ENCODE measurements around the gene FOXD1.
A peak's percentile ranks its signal among the peaks of the same experiment; 100 is the strongest.

Gene FOXD1

DNA sequence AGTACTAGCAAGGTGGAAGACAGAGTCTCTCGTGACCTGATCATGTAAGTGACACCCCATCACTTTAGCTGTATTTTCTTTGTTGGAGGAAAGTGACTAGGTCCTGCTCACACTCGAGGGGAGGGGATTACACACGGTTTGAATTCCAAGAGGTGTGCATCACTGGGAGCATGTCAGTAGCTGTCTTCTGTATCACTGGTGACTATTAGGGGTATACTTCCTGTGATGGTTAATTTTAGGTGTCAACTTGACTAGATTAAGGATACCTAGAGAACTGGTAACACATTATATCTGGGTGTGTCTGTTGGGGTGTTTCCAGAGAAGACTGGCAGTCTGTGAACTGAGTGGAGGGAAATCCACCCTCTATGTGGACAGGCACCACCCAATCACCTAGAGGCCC lies 22.5 kb downstream of the FOXD1 start:
- H3K4me2 ChIP-seq (ENCODE audit: low read length, poor library complexity, severe bottlenecking), result no peak overlapping the region
- no peak overlapping the region for H4K91ac ChIP-seq (ENCODE audit: low read length)
- no peak overlapping the region for H3K23ac ChIP-seq (ENCODE audit: low read length in 2 of 2)
- H3K27me3 ChIP-seq (ENCODE audit: control insufficient read depth in 1 of 2, insufficient read depth in 1 of 2, low read length in 2 of 2), result peaks cover 4 to 77% of the 10 kb centered on the region in 2 experiments
- 84% methylated on average over 3 of the region's 3 CpGs for WGBS
- no peak for DNase-seq
- no peak overlapping the region for H3K14ac ChIP-seq (ENCODE audit: low read length in 2 of 2)
- no peak overlapping the region for H2AFZ ChIP-seq (ENCODE audit: low read depth, low read length)
- no peak overlapping the region for H3K4me3 ChIP-seq (ENCODE audit: insufficient read depth in 1 of 2, low read depth in 1 of 2, low read length in 2 of 2)
- no peak overlapping the region for H2BK12ac ChIP-seq (ENCODE audit: low read length in 2 of 2)
- no peak overlapping the region for H2AK5ac ChIP-seq (ENCODE audit: low read length, severe bottlenecking)
- H3K36me3 ChIP-seq (ENCODE audit: control insufficient read depth in 1 of 2, insufficient read depth in 2 of 2, low read depth in 1 of 2, low read length in 2 of 2), result no peaks in the 10 kb centered on the region
- no peaks in the 10 kb centered on the region for H3K4me1 ChIP-seq (ENCODE audit: control insufficient read depth, insufficient read depth, low read depth, low read length)
- H4K8ac ChIP-seq (ENCODE audit: low read length), result no peak overlapping the region
- no peaks in the 10 kb centered on the region for H3K9me3 ChIP-seq (ENCODE audit: control insufficient read depth, low read length)
- no peaks in the 10 kb centered on the region for H3K79me1 ChIP-seq (replicated peaks; ENCODE audit: low read length, poor library complexity, severe bottlenecking)
- no peak overlapping the region for H2BK15ac ChIP-seq (ENCODE audit: low read depth, poor library complexity, severe bottlenecking)
- no peak overlapping the region for H2BK120ac ChIP-seq (ENCODE audit: low read depth, low read length)
- H3K9ac ChIP-seq (ENCODE audit: low read length), result no peak overlapping the region
- H2BK5ac ChIP-seq (ENCODE audit: low read depth, low read length, poor library complexity, severe bottlenecking), result no peak overlapping the region
- H3K27ac ChIP-seq (ENCODE audit: low read length, poor library complexity, severe bottlenecking), result no peak overlapping the region
- no peak overlapping the region for H3K4ac ChIP-seq (ENCODE audit: low read depth in 1 of 2, low read length in 2 of 2)
- no peak overlapping the region for H3K18ac ChIP-seq (ENCODE audit: low read depth in 1 of 2, low read length in 2 of 2)

DNA sequence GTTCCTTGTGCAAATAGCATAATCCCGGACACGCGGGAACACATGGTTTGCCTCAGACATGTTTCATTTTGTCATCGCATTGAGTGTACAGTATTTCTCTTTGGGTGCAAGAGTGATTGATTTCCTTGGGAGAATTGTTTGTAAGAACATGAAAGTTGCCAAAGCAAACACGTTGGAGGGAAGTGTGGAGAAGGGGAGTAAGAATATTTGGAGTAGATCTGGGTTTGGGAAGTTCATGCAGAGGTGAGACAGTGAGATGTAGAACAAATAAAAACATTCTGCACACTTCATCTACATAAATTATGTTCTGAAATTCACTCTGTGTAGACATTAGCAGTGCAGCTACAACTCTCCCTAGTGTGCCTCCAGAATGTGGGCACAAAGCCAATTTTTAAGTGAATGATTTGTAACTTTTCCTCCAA lies 24.0 kb downstream of the FOXD1 start:
- H2BK5ac ChIP-seq (ENCODE audit: low read depth, low read length, poor library complexity, severe bottlenecking), result no peak overlapping the region
- 93% methylated on average over 5 of the region's 5 CpGs for WGBS

DNA sequence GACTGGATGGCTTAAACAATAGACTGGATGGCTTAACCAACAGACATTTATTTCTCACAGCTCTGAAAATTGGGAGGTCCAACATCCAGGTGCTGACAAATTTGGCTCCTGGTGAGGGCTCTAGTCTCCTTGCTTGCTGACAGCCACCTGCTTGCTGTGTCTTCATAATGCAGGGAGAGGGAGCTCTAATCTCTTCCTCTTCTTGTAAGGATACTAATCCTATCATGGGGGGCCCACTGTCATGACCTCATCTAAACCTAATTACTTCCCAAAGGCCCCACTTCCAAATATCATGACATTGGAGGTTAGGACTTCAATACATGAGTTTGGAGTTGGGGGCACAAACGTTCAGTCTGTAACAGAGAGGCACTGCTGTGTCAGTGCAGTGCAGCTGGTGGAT lies 26.4 kb downstream of the FOXD1 start:
- DNase-seq, result no peak
- H2AK5ac ChIP-seq (ENCODE audit: low read length, severe bottlenecking), result peak overlapping the region; percentile 35
- H3K4me1 ChIP-seq (ENCODE audit: control insufficient read depth, insufficient read depth, low read depth, low read length), result peaks cover 16% of the 10 kb centered on the region
- no peak overlapping the region for H3K18ac ChIP-seq (ENCODE audit: low read depth in 1 of 2, low read length in 2 of 2)
- no peak overlapping the region for H2AFZ ChIP-seq (ENCODE audit: low read depth, low read length)
- H3K4me2 ChIP-seq (ENCODE audit: low read length, poor library complexity, severe bottlenecking), result no peak overlapping the region
- no peak overlapping the region for H2BK120ac ChIP-seq (ENCODE audit: low read depth, low read length)
- H3K79me1 ChIP-seq (replicated peaks; ENCODE audit: low read length, poor library complexity, severe bottlenecking), result no peaks in the 10 kb centered on the region
- H3K23ac ChIP-seq (ENCODE audit: low read length in 2 of 2), result no peak overlapping the region
- no peak overlapping the region for H3K9ac ChIP-seq (ENCODE audit: low read length)
- no peak overlapping the region for H4K91ac ChIP-seq (ENCODE audit: low read length)
- no peak overlapping the region for H2BK15ac ChIP-seq (ENCODE audit: low read depth, poor library complexity, severe bottlenecking)
- no peak overlapping the region for H3K14ac ChIP-seq (ENCODE audit: low read length in 2 of 2)
- H3K36me3 ChIP-seq (ENCODE audit: control insufficient read depth in 1 of 2, insufficient read depth in 2 of 2, low read depth in 1 of 2, low read length in 2 of 2), result no peaks in the 10 kb centered on the region
- no peaks in the 10 kb centered on the region for H3K9me3 ChIP-seq (ENCODE audit: control insufficient read depth, low read length)
- no peak overlapping the region for H3K4ac ChIP-seq (ENCODE audit: low read depth in 1 of 2, low read length in 2 of 2)
- H3K27ac ChIP-seq (ENCODE audit: low read length, poor library complexity, severe bottlenecking), result no peak overlapping the region
- H3K27me3 ChIP-seq (ENCODE audit: control insufficient read depth in 1 of 2, insufficient read depth in 1 of 2, low read length in 2 of 2), result peaks cover 10 to 88% of the 10 kb centered on the region in 2 experiments
- no peak overlapping the region for H2BK5ac ChIP-seq (ENCODE audit: low read depth, low read length, poor library complexity, severe bottlenecking)
- H4K8ac ChIP-seq (ENCODE audit: low read length), result no peak overlapping the region
- no peak overlapping the region for H3K4me3 ChIP-seq (ENCODE audit: insufficient read depth in 1 of 2, low read depth in 1 of 2, low read length in 2 of 2)
- no peak overlapping the region for H2BK12ac ChIP-seq (ENCODE audit: low read length in 2 of 2)
- 77% methylated on average over 1 of the region's 1 CpG for WGBS

More for the DNA sequence above, 24.0 kb downstream of the FOXD1 start:
- Histone ChIP-seq H3K23ac (ENCODE audit: low read length in 2 of 2) (no peak overlapping the region), H3K4me1 (ENCODE audit: control insufficient read depth, insufficient read depth, low read depth, low read length) (peaks cover 5% of the 10 kb centered on the region), H2BK12ac (ENCODE audit: low read length in 2 of 2) (no peak overlapping the region), H3K27ac (ENCODE audit: low read length, poor library complexity, severe bottlenecking) (no peak overlapping the region), H4K91ac (ENCODE audit: low read length) (no peak overlapping the region), H3K4me2 (ENCODE audit: low read length, poor library complexity, severe bottlenecking) (no peak overlapping the region), H3K4ac (ENCODE audit: low read depth in 1 of 2, low read length in 2 of 2) (no peak overlapping the region), H2BK120ac (ENCODE audit: low read depth, low read length) (no peak overlapping the region), H3K79me1 (replicated peaks; ENCODE audit: low read length, poor library complexity, severe bottlenecking) (no peaks in the 10 kb centered on the region), H3K9me3 (ENCODE audit: control insufficient read depth, low read length) (no peaks in the 10 kb centered on the region), H3K36me3 (ENCODE audit: control insufficient read depth in 1 of 2, insufficient read depth in 2 of 2, low read depth in 1 of 2, low read length in 2 of 2) (no peaks in the 10 kb centered on the region), H3K18ac (ENCODE audit: low read depth in 1 of 2, low read length in 2 of 2) (no peak overlapping the region), H3K4me3 (ENCODE audit: insufficient read depth in 1 of 2, low read depth in 1 of 2, low read length in 2 of 2) (no peak overlapping the region), H4K8ac (ENCODE audit: low read length) (no peak overlapping the region), H2BK15ac (ENCODE audit: low read depth, poor library complexity, severe bottlenecking) (no peak overlapping the region), H2AFZ (ENCODE audit: low read depth, low read length) (no peak overlapping the region), H3K27me3 (ENCODE audit: control insufficient read depth in 1 of 2, insufficient read depth in 1 of 2, low read length in 2 of 2) (peaks cover 10 to 79% of the 10 kb centered on the region in 2 experiments), H3K14ac (ENCODE audit: low read length in 2 of 2) (no peak overlapping the region), H3K9ac (ENCODE audit: low read length) (no peak overlapping the region), H2AK5ac (ENCODE audit: low read length, severe bottlenecking) (no peak overlapping the region)
- no peak for DNase-seq

DNA sequence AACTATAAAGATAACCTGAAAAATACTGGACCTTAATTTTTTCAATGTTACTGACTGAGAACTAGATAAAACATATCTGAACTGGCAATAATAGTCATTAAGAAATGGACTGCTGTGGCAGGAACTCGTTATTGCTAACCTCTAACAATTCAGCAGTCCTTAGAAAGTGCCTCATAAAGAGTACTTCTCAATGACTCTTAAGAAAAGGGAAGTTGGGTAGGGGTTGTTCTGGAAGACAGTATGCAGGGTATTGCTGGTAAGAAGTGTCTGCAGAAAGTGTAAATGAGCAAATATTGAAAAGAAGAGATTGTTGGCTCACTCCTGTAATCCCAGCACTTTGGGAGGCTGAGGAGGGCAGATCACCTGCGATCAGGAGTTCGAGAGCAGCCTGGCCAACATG lies 27.9 kb downstream of the FOXD1 start:
- H3K4ac ChIP-seq (ENCODE audit: low read depth in 1 of 2, low read length in 2 of 2), result no peak overlapping the region
- H2AFZ ChIP-seq (ENCODE audit: low read depth, low read length), result no peak overlapping the region
- H2BK5ac ChIP-seq (ENCODE audit: low read depth, low read length, poor library complexity, severe bottlenecking), result no peak overlapping the region
- H3K9me3 ChIP-seq (ENCODE audit: control insufficient read depth, low read length), result no peaks in the 10 kb centered on the region
- H3K27ac ChIP-seq (ENCODE audit: low read length, poor library complexity, severe bottlenecking), result no peak overlapping the region
- no peak overlapping the region for H4K91ac ChIP-seq (ENCODE audit: low read length)
- H2BK120ac ChIP-seq (ENCODE audit: low read depth, low read length), result no peak overlapping the region
- H3K23ac ChIP-seq (ENCODE audit: low read length in 2 of 2), result no peak overlapping the region
- H3K14ac ChIP-seq (ENCODE audit: low read length in 2 of 2), result no peak overlapping the region
- 64% methylated on average over 3 of the region's 3 CpGs for WGBS
- H3K4me3 ChIP-seq (ENCODE audit: insufficient read depth in 1 of 2, low read depth in 1 of 2, low read length in 2 of 2), result no peak overlapping the region
- H2BK15ac ChIP-seq (ENCODE audit: low read depth, poor library complexity, severe bottlenecking), result no peak overlapping the region
- no peak overlapping the region for H3K4me2 ChIP-seq (ENCODE audit: low read length, poor library complexity, severe bottlenecking)
- no peak for DNase-seq
- H2AK5ac ChIP-seq (ENCODE audit: low read length, severe bottlenecking), result no peak overlapping the region
- peaks cover 19% of the 10 kb centered on the region for H3K4me1 ChIP-seq (ENCODE audit: control insufficient read depth, insufficient read depth, low read depth, low read length)
- no peak overlapping the region for H2BK12ac ChIP-seq (ENCODE audit: low read length in 2 of 2)
- H3K9ac ChIP-seq (ENCODE audit: low read length), result no peak overlapping the region
- peaks cover 10 to 88% of the 10 kb centered on the region in 2 experiments for H3K27me3 ChIP-seq (ENCODE audit: control insufficient read depth in 1 of 2, insufficient read depth in 1 of 2, low read length in 2 of 2)
- H3K36me3 ChIP-seq (ENCODE audit: control insufficient read depth in 1 of 2, insufficient read depth in 2 of 2, low read depth in 1 of 2, low read length in 2 of 2), result no peaks in the 10 kb centered on the region
- no peaks in the 10 kb centered on the region for H3K79me1 ChIP-seq (replicated peaks; ENCODE audit: low read length, poor library complexity, severe bottlenecking)
- H3K18ac ChIP-seq (ENCODE audit: low read depth in 1 of 2, low read length in 2 of 2), result no peak overlapping the region
- no peak overlapping the region for H4K8ac ChIP-seq (ENCODE audit: low read length)

All from mesenchymal stem cell (in vitro differentiated cells and primary cell).